ENCODE measurements around the gene HLA-DQA2.
A peak's percentile ranks its signal among the peaks of the same experiment; 100 is the strongest.
"Not testable (repeated sequence)": the region's sequence is repeated elsewhere in the genome, so short reads cannot be mapped to it uniquely, and the experiment has no call there.

HLA-DQA2 gene

DNA sequence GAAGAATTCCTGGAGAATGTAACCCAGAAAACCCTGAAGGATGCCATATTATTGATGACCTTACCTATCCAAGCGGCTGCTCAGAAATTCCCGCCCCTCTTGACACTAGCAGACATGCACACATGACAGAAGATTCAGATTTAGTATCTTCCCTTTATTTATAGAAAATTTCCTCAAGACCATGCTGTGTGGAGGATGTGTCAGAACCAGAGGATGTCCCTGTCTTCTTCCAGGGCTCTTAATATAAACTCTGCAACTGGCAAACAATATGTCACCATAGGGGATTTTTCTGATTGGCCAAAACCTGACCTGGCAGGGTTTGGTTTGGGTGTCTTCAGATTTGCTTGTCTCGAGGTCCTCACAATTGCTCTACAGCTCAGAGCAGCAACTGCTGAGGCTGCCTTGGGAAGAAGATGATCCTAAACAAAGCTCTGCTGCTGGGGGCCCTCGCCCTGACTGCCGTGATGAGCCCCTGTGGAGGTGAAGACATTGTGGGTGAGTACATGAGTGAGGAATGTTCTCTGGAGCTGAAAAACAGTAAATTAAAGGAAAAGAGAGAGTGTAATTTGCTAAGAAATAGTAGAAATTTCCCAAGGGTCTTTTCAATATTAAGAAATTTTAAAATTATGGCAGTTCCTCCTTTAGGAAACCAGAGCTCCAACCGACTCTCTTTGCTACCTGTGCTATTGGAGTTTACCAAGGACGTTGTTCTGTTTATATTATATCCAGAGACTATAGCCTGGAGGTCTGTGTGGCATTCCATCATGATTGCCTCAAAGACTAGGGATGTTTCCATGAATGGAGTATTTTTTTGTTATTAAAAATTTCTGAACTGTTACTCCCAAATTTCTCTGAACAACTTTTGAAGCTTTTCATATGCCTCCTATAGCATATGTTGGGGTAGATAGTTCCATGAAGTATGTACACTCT is at the start of gene HLA-DQA2:
HLA-DQA2 (plus strand) TSS at position 361 of the 930 bp plus-strand sequence; CDS start at position 414, 53 bp downstream.
- no peak for DNase-seq

DNA sequence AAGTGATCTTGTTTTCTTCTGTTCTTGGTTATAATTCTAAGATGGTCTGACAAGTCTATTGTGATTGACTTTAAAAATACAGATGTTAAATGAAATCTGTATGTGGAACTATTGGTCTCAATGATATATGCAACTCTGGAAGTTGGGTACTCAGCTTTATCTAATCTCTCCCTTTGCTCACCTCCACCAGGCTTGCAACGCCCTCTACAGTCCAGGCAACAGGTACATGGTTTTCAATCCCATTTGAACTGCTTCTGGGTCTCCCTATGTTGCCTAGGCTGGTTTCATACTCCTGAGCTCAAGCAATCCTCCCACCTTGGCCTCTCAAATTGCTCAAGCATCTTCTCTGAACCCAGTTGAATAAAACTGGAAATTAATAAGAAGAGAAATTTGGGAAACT is 49.2 kb upstream of the HLA-DQA2 start:
- DNase-seq = peak; percentile 76 to 84

DNA sequence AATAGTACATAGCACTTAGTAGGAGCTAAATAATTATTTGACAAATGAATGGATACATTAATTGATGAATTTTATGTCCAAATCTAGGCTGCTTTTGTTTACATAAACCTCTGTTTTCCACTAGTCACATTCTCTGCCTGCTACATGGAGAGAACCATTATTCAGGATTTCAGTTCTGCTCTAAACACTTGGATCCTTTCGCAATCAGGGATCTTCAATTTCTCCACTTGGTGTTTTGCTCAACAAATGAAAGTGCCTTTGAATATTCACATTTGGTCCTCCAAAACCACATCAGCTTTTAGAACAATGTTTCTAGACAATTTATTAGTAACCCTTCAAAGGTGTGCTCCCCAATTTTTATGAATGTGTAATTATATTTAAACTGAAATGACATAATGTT is 44.2 kb upstream of the HLA-DQA2 start:
- DNase-seq = no peak

DNA sequence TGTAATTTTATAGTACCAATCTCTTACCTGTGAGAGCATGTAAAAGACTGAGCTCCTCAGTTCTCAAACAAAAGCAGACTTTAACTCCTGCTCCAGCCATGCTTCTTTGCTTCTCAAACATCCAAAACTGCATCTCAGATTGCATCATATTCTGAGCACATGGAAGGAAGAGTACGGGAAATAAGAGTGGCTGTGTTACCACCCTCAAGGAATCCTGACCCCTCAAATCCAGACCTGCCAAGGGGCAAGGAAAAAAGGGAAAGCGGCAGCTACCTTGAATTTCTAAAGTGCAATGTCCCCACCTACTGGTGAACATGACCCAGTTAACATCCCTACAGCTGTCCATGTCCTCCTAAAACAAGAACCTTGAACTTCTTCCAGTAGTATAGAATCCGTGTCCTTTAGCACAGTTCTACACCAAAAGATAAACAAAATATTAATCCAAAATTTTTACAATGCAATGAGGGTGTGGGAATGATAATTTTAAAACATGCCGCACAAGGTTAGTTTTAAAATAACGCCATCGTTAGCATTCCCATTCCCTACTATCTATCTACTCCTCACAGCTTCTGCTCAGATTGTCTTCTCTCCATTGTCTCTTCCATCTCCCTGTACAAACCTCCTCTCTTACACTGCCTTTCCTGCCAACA is 40.7 kb upstream of the HLA-DQA2 start:
- peak; percentile 44 to 54 for DNase-seq

DNA sequence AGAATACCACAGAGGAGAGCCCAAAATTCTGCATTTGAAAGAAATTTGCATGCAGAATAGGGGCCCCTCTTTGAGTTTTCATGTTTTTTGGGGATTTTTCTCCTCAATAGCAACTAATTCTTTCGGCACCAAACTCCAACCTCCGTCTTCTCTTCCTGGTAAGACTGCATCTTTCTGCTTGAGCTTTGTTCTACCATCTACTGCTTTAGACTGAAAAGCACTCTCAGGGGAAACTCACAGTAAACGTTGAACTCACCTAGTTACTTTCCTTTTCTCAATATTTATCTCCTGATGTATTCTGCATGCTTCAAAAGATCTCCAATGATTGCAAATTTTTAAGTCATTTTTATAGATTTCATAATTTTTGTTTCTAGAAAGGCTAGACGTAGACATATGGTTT is 37.8 kb upstream of the HLA-DQA2 start:
- DNase-seq = no peak

DNA sequence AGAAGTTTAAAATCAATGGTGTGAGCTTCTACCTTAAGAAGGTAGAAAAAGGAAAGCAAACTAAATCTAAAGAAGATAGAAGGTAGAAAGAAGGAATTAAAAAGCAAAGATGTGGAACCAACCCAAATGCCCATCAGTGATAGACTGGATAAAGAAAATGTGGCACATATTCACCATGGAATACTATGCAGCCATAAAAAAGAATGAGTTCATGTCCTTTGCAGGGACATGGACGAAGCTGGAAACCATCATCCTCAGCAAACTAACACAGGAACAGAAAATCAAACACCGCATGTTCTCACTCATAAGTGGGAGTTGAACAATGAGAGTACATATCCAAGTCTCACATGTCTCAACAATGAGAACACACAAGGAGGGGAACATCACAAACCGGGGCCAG is 36.0 kb upstream of the HLA-DQA2 start:
- DNase-seq = not testable (repeated sequence)

DNA sequence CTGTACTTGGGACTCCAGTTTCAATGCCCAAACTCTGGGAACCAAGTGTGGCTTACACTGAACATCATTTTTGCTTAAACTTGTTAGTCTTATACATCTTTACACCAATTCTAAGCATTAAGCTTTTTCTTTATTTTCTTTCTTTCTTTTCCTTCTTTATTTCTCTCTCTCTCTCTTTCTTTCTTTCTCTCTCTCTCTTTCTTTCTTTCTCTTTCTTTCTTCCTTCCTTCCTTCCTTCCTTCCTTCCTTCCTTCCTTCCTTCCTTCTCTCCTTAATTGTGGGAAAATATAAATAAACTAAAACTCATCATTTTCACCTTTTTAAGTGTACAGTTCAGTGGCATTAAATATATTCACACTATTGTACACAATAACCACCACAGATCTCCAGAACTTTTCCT is 31.6 kb upstream of the HLA-DQA2 start:
- no peak for DNase-seq

DNA sequence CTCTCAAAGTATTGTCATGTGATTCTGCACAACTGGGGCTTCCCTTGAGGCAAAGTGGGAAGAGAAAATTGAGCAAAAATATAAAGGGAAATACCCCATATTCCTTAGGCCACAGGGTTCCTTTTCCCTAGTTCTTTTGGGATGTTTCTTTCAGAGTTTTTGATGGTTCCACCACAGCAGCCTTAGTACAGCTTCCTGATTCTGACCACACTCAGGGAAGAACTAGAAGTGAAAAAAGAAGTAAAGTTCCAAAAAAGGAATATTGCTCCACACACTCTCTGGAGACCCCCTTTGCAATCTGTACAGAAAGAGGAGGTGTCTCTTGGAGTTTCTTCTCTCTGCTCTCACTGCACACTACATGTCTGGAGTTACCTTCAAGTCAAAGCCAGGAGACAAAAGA is 27.9 kb upstream of the HLA-DQA2 start:
- no peak for DNase-seq

DNA sequence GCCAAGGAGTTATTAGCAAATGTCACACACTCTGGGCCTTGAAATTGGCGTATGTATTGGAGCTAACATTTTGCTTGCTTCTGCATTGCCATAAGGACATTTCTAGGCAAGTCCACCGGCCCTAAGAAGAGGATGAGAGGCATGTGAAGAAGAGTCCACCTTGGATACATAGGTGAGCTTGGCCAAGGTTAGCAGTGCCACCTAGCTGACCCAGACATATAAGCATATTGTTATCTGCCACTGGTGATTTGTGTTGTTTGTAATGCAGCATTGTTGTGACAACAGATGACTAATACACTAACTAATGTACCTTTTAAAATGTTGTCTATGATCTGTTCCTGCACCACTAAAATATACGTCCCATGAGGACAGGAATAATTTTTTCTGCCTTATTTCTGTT is 24.8 kb upstream of the HLA-DQA2 start:
- no peak for DNase-seq

DNA sequence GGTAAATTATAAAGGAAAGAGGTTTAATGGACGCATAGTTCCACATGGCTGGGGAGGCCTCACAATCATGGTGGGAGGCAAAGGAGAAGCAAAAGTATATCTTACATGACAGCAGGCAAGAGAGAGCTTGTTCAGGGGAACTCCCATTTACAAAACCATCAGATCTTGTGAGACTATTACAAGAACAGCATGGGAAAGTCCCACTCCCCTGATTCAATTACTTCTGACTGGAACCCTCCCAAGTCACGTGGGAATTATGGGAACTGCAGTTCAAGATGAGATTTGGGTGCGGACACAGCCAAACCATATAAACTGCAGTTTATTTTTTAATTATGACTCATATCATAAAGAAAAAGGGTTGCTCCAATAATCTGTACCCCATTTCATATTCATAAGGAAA is 22.3 kb upstream of the HLA-DQA2 start:
- DNase-seq = no peak

DNA sequence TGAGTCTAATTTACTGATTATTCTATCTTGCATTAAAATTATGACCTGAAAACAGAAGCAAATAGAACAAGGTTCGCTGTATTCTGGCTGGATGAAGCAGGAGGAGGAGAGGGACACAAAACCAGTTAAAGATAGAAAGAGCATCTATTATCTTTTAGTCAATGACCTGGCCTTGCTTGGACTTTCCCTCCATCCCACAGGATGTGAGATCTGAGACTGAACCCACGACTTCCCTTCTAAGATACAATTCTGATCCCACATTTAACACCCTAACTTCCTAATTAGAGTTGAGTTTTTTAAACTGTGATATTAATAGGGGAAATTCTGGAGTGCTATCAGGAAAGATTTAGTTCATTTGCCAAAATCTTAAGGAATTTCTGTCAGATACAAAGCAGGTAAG is 3.1 kb upstream of the HLA-DQA2 start:
- no peak for DNase-seq

DNA sequence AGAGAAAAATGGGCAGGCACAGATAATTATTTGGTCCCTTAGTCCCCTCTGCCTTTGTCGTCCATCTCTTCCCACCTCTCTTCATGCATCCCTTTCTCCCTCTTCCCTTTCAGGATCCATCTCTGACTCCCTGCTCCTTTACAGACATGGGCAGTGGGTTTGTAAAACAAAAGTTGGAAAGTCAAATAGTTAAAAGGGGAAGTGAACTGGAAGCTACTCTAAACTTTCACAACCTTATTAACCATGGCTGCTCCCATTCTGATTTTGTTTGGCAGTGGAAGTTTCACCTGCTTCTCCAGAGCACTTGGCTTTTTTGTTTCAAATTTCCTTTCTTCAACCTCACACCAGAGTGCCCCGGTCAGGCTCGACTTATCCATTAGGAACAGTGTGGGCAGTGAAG is 1.2 kb downstream of the HLA-DQA2 start:
- DNase-seq = no peak

DNA sequence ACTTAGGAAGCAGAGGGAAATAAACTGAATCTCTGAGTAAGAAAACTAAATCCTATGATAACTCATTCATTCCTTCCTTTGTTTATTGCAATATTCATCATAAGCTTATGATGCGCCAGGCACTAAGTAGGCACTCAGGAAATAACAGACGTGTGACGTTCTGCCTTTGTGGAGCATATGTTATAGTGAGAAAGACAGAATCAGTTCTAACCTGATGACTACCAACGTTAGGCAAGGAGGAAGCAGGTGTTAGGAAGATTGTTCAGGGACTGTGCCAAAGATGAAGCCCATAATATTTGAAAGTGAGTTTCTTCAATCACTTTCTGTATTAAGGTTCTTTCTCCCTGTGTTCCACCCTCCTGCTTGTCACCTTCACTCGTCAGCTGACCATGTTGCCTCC is 3.6 kb downstream of the HLA-DQA2 start:
- DNase-seq = no peak

DNA sequence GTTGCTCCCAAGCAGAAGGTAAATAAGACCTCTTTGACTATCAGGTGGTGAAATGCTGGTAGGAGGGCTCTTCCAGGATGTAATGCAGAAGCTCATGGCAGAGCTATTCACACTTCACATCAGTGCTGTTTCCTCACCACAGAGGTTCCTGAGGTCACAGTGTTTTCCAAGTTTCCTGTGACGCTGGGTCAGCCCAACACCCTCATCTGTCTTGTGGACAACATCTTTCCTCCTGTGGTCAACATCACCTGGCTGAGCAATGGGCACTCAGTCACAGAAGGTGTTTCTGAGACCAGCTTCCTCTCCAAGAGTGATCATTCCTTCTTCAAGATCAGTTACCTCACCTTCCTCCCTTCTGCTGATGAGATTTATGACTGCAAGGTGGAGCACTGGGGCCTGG is 4.5 kb downstream of the HLA-DQA2 start:
- not testable (repeated sequence) for DNase-seq

DNA sequence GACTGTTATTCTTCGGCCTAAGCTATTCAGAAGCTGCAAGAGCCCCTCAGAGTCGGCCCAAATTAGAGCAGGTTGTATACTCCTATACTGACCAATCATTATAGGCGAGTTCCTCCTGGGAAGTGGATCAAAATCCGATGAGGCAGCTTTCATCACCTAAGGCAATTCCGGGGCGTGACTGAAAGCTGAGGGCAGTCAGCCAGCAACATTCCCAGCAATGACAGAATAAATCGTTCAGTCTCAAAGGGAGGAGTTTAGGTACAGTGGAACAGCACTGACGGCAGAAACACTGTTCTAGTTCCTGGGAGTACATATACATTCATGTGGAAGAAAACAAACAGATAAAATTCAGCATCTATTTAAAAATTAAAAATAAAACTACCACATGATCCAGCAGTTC is 11.4 kb downstream of the HLA-DQA2 start:
- no peak for DNase-seq

DNA sequence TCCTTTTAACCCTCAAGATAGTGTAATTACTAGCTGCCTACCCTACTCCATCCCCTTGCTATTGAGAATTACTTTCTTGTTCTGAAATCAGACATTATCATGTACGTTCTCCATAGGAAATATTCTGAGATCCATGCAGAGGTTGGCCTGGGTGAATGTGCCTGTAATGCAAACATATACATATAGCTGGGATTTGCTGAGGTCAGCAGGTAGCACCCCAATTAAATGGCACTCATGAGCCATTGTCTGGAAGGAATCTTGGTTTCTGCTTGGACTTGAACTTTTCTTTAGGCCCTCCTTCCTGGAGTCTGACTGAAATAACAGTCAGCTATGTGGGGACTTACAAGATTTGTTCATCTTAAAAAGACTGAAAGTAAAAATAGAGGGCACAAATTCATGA is 18.5 kb downstream of the HLA-DQA2 start:
- DNase-seq = no peak

DNA sequence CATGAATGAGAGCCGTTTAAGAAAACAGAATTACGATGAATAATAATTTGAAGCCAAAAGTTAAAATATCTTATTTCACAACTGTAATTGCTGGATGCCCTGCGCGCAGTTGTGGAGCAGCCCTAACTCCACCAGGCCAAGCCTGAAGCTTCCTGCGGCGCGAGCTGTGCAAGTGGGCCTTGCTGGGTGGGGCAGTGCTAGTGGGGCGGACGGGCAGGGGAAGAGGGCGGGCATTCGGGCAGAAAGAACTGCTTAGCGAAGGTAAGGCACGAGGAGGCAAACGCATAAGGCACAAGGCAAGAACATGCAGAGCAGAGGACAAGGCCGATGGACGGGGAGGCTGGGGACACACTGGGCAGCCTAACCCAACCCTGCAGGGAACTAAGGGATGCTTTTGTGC is 19.9 kb downstream of the HLA-DQA2 start:
- no peak for DNase-seq

DNA sequence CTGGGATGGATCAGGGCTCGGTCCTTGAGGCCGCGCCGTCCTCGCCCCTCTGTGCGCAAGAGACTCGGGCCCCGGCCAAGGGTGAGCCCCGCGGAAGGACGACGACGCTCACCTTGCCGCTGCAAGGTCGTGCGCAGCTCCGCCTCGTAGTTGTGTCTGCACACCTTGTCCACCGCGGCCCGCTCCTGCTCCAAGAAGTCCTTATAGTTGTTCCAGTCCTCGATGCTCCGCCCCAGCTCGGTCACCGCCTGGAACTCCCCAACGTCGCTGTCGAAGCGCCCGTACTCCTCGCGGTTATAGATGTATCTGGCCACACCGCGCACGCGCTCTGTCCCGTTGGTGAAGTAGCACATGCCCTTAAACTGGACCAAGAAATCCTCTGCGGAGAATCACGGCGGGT is 20.4 kb downstream of the HLA-DQA2 start:
- no peak for DNase-seq

DNA sequence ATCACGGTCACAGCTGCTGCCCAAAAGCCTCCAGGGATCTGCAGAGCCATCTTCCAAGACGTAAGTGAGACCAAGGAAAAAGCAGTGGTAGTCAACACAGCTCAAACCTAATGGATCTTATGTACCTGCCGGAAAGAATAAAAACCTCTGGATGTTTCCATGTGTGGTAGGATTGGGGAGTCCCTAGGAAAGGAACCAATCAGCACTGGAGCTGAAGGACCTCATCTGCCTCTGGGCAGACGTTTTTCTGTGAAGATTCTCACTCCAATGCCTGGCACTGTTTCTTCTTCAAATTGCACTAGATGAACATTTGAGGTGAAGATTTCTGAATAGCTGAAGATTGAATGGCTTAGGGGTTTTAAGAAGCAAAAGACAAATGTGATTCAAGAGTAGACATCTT is 22.2 kb downstream of the HLA-DQA2 start, which contains the start of gene HLA-DQB2:
HLA-DQB2 (minus strand) TSS at position 112 of the 400 bp plus-strand sequence; CDS start at position 50, 62 bp downstream.
- no peak for DNase-seq

DNA sequence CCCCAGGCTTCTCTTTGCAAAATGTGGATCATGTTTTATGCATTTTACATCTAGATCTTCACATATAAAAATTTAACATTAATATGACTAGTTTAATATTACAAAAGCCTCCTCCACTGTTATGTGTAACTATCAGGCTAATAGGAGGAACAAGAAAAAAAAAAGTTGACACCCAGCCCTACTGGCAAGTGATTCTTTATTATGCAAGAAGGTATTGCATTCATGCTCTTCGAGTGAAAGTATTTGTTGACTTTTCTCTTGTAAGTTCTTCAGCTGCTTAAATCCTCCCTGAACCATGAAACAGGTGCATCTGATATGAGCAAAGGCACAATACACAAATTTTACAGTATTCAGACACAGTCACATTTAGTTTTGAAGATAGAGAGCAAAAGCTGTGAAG is 22.9 kb downstream of the HLA-DQA2 start:
- DNase-seq = no peak

DNA sequence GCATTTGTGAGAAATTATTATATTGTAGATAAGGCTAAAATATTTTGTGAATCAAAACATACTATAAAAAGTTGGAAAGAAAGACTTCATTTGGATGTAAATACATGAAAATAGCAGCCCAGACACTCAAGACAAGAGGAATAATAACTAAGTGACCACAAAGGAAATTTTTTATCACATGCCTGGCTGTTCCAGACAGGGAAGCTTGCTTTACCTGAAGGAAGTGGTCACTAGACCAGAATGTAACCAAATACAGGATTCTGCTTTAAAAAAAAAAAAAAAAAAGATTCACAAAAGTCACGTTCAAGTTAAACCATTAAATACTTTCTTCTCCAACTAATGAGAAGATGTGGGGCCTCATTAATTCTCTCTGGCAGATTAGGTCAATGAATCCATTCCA is 31.5 kb downstream of the HLA-DQA2 start:
- no peak for DNase-seq

DNA sequence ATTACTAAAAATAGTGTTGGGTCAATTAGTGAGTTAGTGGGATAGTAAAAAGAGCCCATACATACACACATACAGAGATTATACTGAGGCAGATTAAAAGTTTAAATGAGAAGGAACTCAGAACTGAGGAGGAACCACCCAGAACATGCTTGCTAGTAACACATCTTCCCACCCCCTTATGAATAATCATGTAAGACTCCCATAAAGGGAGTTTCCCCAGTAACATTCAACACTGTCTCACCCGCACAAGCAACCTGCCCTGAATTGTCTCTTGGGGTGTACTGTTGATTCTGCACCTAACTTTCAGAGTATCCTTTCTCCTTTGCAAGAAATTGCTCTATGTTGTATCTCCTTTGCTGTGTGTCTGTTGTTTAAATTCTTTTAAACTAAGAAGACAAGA is 33.2 kb downstream of the HLA-DQA2 start:
- no peak for DNase-seq

DNA sequence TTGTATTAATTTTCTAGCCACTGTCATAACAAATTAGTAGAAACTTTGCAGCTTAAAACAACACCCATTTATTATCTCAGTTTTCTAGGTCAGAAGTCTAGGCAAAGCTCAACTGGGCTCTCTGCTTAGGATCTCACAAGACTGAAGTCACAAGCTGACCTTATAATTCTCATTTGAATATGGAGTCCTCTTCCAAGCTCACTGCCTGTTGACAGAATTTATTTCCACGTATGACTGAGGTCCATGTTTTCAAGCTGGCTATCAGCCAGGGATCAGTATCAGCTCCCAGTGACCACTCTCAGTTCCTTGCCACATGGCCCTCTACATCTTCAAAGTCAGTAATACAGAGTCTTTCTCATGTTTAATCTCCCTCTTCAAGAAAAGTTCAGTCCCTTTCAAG is 33.9 kb downstream of the HLA-DQA2 start:
- DNase-seq = no peak

DNA sequence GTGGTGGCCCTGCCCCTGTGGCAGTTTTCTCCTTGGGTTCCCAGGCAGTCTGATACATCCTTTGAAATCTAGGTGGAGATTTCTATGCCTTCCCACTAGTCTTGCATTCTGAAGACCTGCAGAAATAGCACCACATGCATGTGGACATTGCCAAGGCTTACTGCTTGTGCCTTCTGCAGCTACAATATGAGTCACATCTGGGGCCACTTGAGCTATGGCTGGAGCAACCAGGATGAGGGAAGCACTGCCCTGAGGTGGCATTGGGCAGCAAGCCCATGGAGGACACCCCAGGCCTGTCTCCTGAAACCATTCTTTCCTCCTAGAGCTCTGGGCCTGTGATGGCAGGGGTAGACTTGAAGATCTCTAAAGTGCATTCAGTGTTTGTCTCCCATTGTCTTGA is 37.8 kb downstream of the HLA-DQA2 start:
- DNase-seq = no peak
